H9 (cell line): ENCODE results near the gene FAXDC2. TPM values are rescaled to one million over a fixed set of nuclear protein-coding genes. Genes with fewer than 3 reads are reported as not detected.

Source experiments
- DNase-seq: peaks from one replicate; pipeline ENCODE4 v3.0.0-alpha.2; 2017
- H2AFZ ChIP-seq: one replicate; pipeline ENCODE4 v1.6.1; 2013; ENCODE audit warnings: mild to moderate bottlenecking, low read length, control low read depth, moderate library complexity
- H2AK5ac ChIP-seq: 2 replicates; pipeline ENCODE4 v1.6.1; 2013; ENCODE audit warnings: low read length, control low read depth, mixed read lengths; ENCODE audit not compliant: insufficient read length
- H2BK120ac ChIP-seq: one replicate; pipeline ENCODE4 v1.6.1; 2013; ENCODE audit warnings: low read depth, mild to moderate bottlenecking, low read length, control low read depth, inconsistent platforms; ENCODE audit not compliant: poor library complexity, severe bottlenecking
- H2BK12ac ChIP-seq: 2 replicates; pipeline ENCODE4 v1.6.1; 2013; ENCODE audit warnings: low read length, control low read depth, mixed read lengths, low read depth; ENCODE audit not compliant: insufficient read length
- H2BK15ac ChIP-seq: 2 replicates; pipeline ENCODE4 v1.6.1; 2013; ENCODE audit warnings: low read depth, low read length, control low read depth
- H2BK20ac ChIP-seq: one replicate; pipeline ENCODE4 v1.6.1; 2013; ENCODE audit warnings: low read depth, mild to moderate bottlenecking, low read length, control low read depth, inconsistent platforms; ENCODE audit not compliant: poor library complexity, severe bottlenecking
- H2BK5ac ChIP-seq: 2 replicates; pipeline ENCODE4 v1.6.1; 2013; ENCODE audit warnings: low read length, control low read depth, mixed read lengths; ENCODE audit not compliant: insufficient read length
- H3K14ac ChIP-seq: 2 replicates; pipeline ENCODE4 v1.6.1; 2013; ENCODE audit warnings: low read length, control low read depth; ENCODE audit not compliant: insufficient read depth
- H3K18ac ChIP-seq: 2 replicates; pipeline ENCODE4 v1.6.1; 2013; ENCODE audit warnings: low read depth, mild to moderate bottlenecking, mixed read lengths, low read length, control low read depth; ENCODE audit not compliant: insufficient read length
- H3K23ac ChIP-seq: 2 replicates; pipeline ENCODE4 v1.6.1; 2013; ENCODE audit warnings: low read length, control low read depth, mixed read lengths, low read depth; ENCODE audit not compliant: insufficient read length
- H3K23me2 ChIP-seq: 2 replicates; pipeline ENCODE4 v1.6.1; 2013; ENCODE audit warnings: low read depth, mild to moderate bottlenecking, mixed read lengths, low read length, control low read depth; ENCODE audit not compliant: insufficient read length, poor library complexity, severe bottlenecking
- H3K27ac ChIP-seq: 2 replicates; pipeline ENCODE4 v1.5.1; 2013; ENCODE audit warnings: low read length, control low read depth, mixed read lengths, low read depth; ENCODE audit not compliant: insufficient read length
- H3K27me3 ChIP-seq: 2 replicates; pipeline ENCODE4 v1.6.1; 2013; ENCODE audit warnings: low read length, control low read depth, inconsistent platforms; ENCODE audit not compliant: insufficient read depth
- H3K4ac ChIP-seq: 2 replicates; pipeline ENCODE4 v1.6.1; 2013; ENCODE audit warnings: low read depth, mild to moderate bottlenecking, control low read depth, inconsistent platforms, low read length, moderate library complexity
- H3K4me1 ChIP-seq: 2 replicates; pipeline ENCODE4 v1.6.1; 2013; ENCODE audit warnings: low read length, control low read depth, inconsistent platforms; ENCODE audit not compliant: insufficient read depth
- H3K4me2 ChIP-seq: 2 replicates; pipeline ENCODE4 v1.6.1; 2013; ENCODE audit warnings: low read length, control low read depth, mixed read lengths; ENCODE audit not compliant: insufficient read length, insufficient read depth
- H3K56ac ChIP-seq: 2 replicates; pipeline ENCODE4 v1.6.1; 2013; ENCODE audit warnings: low read depth, mild to moderate bottlenecking, mixed read lengths, low read length, control low read depth; ENCODE audit not compliant: insufficient read length
- H3K79me1 ChIP-seq: 2 replicates; pipeline ENCODE4 v1.6.1; 2013; ENCODE audit warnings: low read depth, mild to moderate bottlenecking, moderate library complexity, low read length, control low read depth, inconsistent platforms; ENCODE audit not compliant: insufficient read depth, poor library complexity, severe bottlenecking
- H3K79me2 ChIP-seq: 2 replicates; pipeline ENCODE4 v1.6.1; 2013; ENCODE audit warnings: low read length, control low read depth, inconsistent platforms; ENCODE audit not compliant: insufficient read depth
- H3K9ac ChIP-seq: 2 replicates; pipeline ENCODE4 v1.6.1; 2013; ENCODE audit warnings: low read length, control low read depth, mixed read lengths; ENCODE audit not compliant: insufficient read length; ENCODE audit errors: extremely low read depth
- H3K9me3 ChIP-seq: one replicate; pipeline ENCODE4 v1.6.1; 2013; ENCODE audit warnings: low read depth, low read length, inconsistent platforms; ENCODE audit not compliant: control insufficient read depth
- H3T11ph ChIP-seq: one replicate; pipeline ENCODE4 v1.6.1; 2013; ENCODE audit warnings: mild to moderate bottlenecking, low read length, control low read depth, inconsistent platforms
- H4K20me1 ChIP-seq: one replicate; pipeline ENCODE4 v1.6.1; 2013; ENCODE audit not compliant: control insufficient read depth, insufficient read length, insufficient read depth
- H4K5ac ChIP-seq: 2 replicates; pipeline ENCODE4 v1.6.1; 2013; ENCODE audit warnings: low read depth, mild to moderate bottlenecking, mixed read lengths, low read length, control low read depth; ENCODE audit not compliant: insufficient read length
- H4K8ac ChIP-seq: replicated peaks from 2 replicates; pipeline ENCODE4 v1.6.1; 2013; ENCODE audit warnings: low read length, control low read depth, mixed read lengths, low read depth; ENCODE audit not compliant: insufficient read length
- H4K91ac ChIP-seq: 2 replicates; pipeline ENCODE4 v1.6.1; 2013; ENCODE audit warnings: low read depth, mild to moderate bottlenecking, moderate library complexity, mixed read lengths, low read length, control low read depth; ENCODE audit not compliant: insufficient read length
- H3K27ac Mint-ChIP-seq, 3 experiments: 2 replicates in 2 of 3; 3 replicates in 1 of 3; pipeline ENCODE4 v1.8.0; 2020 to 2021; ENCODE audit warnings: mixed read lengths in 3 of 3, mild to moderate bottlenecking in 1 of 3, moderate library complexity in 1 of 3
- H3K27me3 Mint-ChIP-seq: 2 replicates; pipeline ENCODE4 v1.8.0; 2021; ENCODE audit warnings: low read depth, mild to moderate bottlenecking, moderate library complexity, mixed read lengths
- H3K36me3 Mint-ChIP-seq, 3 experiments: 2 replicates in 2 of 3; 3 replicates in 1 of 3; pipeline ENCODE4 v1.8.0; 2020 to 2021; ENCODE audit warnings: low read depth in 3 of 3, mixed read lengths in 3 of 3; ENCODE audit not compliant: insufficient read depth in 1 of 3
- H3K4me1 Mint-ChIP-seq, 2 experiments: 2 replicates each; pipeline ENCODE4 v1.8.0; 2020; ENCODE audit warnings: mixed read lengths in 2 of 2
- H3K4me3 Mint-ChIP-seq, 2 experiments: 2 replicates in 1 of 2; 3 replicates in 1 of 2; pipeline ENCODE4 v1.8.0; 2020 to 2021; ENCODE audit warnings: mild to moderate bottlenecking in 2 of 2, mixed read lengths in 2 of 2, moderate library complexity in 1 of 2
- H3K9me3 Mint-ChIP-seq, 2 experiments: 2 replicates in 1 of 2; 3 replicates in 1 of 2; pipeline ENCODE4 v1.8.0; 2020; ENCODE audit warnings: mild to moderate bottlenecking in 2 of 2, mixed read lengths in 2 of 2, moderate library complexity in 1 of 2
- CTCF ChIP-seq: fragments of 200-600 bp; sonication (generic); conservative IDR thresholded peaks from 3 replicates; pipeline ENCODE4 v1.8.0; 2021; ENCODE audit warnings: antibody characterized with exemption, mild to moderate bottlenecking
- WGBS: extraction: QIAGEN DNeasy Blood & Tissue Kit; methylation state at CpG from one replicate; pipeline ENCODE4 v1.1.7; 2013; ENCODE audit warnings: missing lambda C conversion rate, low lambda C conversion rate, mixed read lengths; ENCODE audit not compliant: insufficient read length; ENCODE audit errors: extremely low coverage; 5-methylcytosine and 5-hydroxymethylcytosine counted together
- total RNA-seq: library from RNA; stranded (reverse); gene quantifications from 2 replicates; pipeline ENCODE4 v1.2.1, GENCODE V29; 2021

FAXDC2 gene
- total RNA-seq, 1 experiment from 2014 or later, result 3.0 TPM

GRCh38 chr5:154873791-154874331, 23.5 kb upstream of the FAXDC2 start:
- no peaks in the 10 kb centered on the region for H3K27me3 Mint-ChIP-seq
- Histone ChIP-seq H4K8ac (no peak overlapping the region), H3K4ac (no peak overlapping the region), H3K9me3 (no peaks in the 10 kb centered on the region), H3T11ph (no peak overlapping the region), H3K4me2 (no peak overlapping the region), H3K9ac (no peak overlapping the region), H4K20me1 (no peaks in the 10 kb centered on the region), H3K56ac (no peak overlapping the region), H2BK20ac (no peak overlapping the region), H3K23ac (no peak overlapping the region), H2BK5ac (no peak overlapping the region), H2BK12ac (no peak overlapping the region), H3K79me2 (no peaks in the 10 kb centered on the region), H4K5ac (no peak overlapping the region), H3K79me1 (no peaks in the 10 kb centered on the region), H2BK15ac (no peak overlapping the region), H2AFZ (no peak overlapping the region), H3K18ac (no peak overlapping the region), H2AK5ac (no peak overlapping the region), H3K27me3 (no peaks in the 10 kb centered on the region), H2BK120ac (no peak overlapping the region), H3K23me2 (no peaks in the 10 kb centered on the region), H4K91ac (no peak overlapping the region), H3K14ac (no peak overlapping the region), H3K27ac (no peak overlapping the region), H3K4me1 (no peaks in the 10 kb centered on the region)
- H3K4me1 Mint-ChIP-seq, result no peaks in the 10 kb centered on the region
- H3K27ac Mint-ChIP-seq, result no peak overlapping the region
- no peak for TF ChIP-seq CTCF
- peaks cover 5 to 7% of the 10 kb centered on the region in 2 experiments; a peak in 4 of 5 replicates for H3K9me3 Mint-ChIP-seq
- H3K4me3 Mint-ChIP-seq, result no peak overlapping the region
- no CpG with 5 or more reads among the region's 5 CpGs for WGBS
- DNase-seq, result no peak
- H3K36me3 Mint-ChIP-seq, result peaks cover 46 to 82% (median 73%) of the 10 kb centered on the region in 3 experiments
